WI38 (cell line): ENCODE measurements around the gene HTR3A.
A peak's percentile ranks its signal among the peaks of the same experiment; 100 is the strongest.

ENCODE experiments used
- H3K4me3 ChIP-seq: 2 replicates; pipeline ENCODE4 v1.5.1; 2011; ENCODE audit warnings: low read depth, mild to moderate bottlenecking, control low read depth, low read length
- TF ChIP-seq, protein P1 (sequence below): IDR thresholded peaks from 2 replicates; pipeline ENCODE4 v1.5.1; 2012; ENCODE audit warnings: low read depth, mild to moderate bottlenecking, control low read depth, low read length

Gene HTR3A

DNA sequence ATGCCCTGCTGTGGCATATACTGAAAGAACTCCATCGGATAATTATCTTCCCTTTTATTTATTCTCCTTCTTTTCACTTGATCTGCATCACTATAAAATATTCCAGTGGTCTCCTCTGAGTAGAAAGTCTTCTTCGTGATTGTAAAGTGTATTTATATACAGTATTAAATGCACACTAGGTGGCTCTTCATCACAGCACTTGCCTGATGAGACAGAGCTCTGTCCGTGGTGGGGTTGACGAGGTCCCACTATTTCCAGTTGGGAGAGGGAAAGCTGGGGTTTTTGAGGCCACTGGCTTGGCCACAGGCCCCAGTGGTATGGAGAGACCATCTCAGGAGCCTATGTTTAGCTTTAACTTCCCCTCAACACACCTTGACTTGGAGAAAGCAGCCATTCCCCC is 53.0 kb downstream of the HTR3A start:
- TF ChIP-seq, protein P1, sequence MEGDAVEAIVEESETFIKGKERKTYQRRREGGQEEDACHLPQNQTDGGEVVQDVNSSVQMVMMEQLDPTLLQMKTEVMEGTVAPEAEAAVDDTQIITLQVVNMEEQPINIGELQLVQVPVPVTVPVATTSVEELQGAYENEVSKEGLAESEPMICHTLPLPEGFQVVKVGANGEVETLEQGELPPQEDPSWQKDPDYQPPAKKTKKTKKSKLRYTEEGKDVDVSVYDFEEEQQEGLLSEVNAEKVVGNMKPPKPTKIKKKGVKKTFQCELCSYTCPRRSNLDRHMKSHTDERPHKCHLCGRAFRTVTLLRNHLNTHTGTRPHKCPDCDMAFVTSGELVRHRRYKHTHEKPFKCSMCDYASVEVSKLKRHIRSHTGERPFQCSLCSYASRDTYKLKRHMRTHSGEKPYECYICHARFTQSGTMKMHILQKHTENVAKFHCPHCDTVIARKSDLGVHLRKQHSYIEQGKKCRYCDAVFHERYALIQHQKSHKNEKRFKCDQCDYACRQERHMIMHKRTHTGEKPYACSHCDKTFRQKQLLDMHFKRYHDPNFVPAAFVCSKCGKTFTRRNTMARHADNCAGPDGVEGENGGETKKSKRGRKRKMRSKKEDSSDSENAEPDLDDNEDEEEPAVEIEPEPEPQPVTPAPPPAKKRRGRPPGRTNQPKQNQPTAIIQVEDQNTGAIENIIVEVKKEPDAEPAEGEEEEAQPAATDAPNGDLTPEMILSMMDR, result no peak
- no peak overlapping the region for H3K4me3 ChIP-seq

DNA sequence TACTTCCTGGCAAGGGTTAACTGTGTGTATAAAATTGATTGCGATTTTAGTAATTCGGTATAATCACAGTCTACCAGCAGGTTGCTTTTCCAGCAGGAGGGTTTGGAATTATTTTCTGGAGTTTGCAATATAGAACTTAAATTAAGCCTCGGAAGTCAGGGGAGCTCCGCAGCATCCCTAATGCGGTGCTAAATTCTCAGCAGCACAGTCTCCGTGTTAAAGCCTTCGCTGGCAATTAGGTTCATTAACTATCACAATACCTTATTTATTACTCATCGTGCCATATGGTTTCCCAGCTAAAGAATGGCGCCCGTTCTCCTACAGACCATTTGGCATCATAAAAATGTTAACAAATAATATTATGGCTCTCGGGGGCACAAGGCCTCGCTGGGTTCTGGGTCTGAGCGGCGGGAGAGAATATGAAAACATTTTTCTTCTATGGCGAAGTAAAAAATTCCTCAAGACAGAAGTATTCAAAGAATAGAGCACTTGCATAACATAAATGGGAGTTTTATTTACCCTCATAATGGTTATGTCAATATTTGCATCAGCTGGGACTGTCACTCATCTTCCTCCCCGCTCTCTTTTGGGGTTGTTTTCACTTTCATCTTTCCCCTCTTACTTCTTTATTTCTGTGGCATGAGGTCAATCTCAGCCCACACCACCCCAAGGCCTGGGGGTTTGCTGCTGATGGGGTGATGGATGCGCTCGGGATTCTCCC is 56.5 kb downstream of the HTR3A start:
- H3K4me3 ChIP-seq, result no peak overlapping the region
- TF ChIP-seq, protein P1, result no peak

DNA sequence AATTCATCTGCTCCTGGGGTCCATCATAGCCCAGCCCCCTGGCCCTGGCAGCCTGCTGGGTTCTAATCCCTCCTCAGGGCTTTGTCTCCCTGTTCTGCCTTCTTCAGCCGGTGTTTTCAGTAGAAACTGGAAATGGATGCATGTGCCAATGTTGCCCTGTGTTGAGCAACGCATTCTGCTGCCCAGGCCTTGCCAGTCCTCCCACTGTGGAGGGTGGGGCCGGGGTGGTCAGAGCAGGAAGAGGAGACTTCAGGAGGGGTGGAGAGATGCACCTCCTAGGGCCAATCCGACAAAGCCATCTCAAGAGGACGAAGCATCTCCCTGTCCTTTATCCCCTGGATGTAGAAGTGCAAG is 57.0 kb downstream of the HTR3A start:
- H3K4me3 ChIP-seq, result no peak overlapping the region
- TF ChIP-seq, protein P1, result no peak

DNA sequence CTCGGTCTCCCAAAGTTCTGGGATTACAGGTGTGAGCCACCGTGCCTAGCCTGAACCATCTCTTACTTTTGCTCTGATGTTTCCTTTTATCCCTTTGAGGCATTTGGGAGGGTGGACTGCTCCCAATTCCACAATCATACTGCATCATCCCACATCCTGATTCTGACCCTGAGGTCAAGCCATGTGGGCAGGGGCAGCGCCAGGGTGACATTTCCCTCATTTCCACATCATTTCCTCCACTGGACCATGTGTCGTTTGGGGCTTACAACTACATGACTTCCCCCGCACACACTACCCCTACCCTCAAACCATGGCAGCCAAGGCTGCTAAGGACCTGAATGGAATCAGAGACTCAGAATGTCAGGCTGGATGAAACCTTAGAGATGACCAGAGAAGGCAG is 58.2 kb downstream of the HTR3A start:
- TF ChIP-seq, protein P1, result no peak
- no peak overlapping the region for H3K4me3 ChIP-seq

DNA sequence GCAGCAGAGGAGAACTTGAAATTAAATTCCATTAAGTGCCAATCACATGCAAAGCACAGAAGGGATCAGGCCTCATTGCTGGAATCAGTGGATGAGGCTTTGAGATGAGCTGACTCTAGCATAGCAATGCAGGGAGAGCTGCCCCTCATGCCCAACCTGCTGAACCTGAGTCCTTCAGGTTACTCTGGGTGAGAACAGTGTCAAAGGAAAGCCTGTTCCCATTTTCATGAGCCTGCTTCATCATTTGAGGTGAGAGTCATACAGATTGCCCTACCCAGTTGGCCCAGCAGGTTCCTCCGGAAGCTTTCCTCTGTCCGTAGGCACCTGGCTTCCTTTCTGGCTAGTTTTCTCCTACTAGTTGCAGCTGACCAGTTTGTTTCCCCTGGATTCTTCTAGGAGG is 58.7 kb downstream of the HTR3A start:
- TF ChIP-seq, protein P1, result no peak
- H3K4me3 ChIP-seq, result no peak overlapping the region

DNA sequence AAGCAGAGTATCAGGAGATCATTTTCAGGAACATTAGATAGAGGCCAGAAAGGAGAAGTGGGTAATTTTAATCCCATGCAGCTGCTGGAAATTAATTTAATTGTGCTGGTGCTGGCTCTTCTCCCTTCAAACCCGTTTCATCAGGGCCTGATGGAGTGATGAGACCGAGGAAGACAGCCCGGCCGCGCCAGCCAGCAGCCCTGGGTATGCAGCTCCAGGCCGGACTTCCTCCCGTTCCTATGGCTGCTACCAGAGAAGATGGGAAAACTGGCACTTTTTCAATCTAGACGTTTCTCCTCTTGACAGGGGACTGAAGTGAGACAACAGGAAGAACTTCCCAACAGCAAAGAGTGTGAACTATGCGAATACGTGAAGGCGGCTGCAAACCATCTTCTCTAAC is 60.0 kb downstream of the HTR3A start:
- H3K4me3 ChIP-seq, result no peak overlapping the region
- TF ChIP-seq, protein P1, result no peak

DNA sequence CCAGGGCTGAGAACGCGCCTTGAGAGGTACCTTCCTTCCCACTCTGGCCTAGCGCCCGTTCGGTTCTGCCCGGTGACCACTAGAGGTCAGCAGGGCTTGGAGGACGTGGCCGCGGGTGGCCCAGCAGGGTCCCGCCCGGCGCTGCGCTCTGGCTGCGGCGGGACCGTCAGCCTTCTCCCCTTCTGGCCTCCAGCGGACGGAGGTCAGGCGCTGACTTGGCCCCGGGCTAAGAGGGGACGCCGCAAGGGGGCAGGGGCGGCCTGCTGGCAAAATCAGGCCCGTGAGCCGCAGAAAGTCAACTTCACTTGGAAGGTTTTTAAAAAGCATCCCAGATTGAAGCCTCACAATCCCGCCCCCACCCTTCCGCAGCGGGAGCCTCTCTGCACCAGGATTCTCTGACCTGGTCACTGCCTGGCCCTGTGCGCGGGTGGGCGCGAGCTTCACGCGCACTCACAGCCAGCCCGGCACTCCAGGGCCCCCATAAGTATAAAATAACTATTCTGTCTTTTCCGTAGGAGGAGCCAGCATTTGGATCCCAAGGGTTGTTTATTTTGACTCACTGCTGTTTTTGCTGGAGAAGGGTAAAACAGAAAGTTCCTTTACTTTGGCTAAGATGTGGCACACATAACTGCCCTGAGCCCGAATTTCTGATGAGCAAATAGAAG is 61.4 kb downstream of the HTR3A start:
- TF ChIP-seq, protein P1, result peak; percentile 60
- peak overlapping the region; percentile 53 for H3K4me3 ChIP-seq
